Fibroblast of pulmonary artery (primary cell): ENCODE results near the gene DSE.

Experiments used
- DNase-seq: peaks from one replicate; pipeline ENCODE4 v3.0.0-alpha.2; 2010; ENCODE audit warnings: low read depth
- H3K4me3 ChIP-seq: replicated peaks from 2 replicates; pipeline ENCODE4 v1.5.1; 2011; ENCODE audit warnings: low read depth, mild to moderate bottlenecking, control low read depth, low read length, moderate library complexity
- TF ChIP-seq, protein P1 (sequence below): IDR thresholded peaks from 2 replicates; pipeline ENCODE4 v1.5.1; 2011; ENCODE audit warnings: mild to moderate bottlenecking, control low read depth, low read length, inconsistent platforms; ENCODE audit errors: missing control alignments

DSE gene

DNA sequence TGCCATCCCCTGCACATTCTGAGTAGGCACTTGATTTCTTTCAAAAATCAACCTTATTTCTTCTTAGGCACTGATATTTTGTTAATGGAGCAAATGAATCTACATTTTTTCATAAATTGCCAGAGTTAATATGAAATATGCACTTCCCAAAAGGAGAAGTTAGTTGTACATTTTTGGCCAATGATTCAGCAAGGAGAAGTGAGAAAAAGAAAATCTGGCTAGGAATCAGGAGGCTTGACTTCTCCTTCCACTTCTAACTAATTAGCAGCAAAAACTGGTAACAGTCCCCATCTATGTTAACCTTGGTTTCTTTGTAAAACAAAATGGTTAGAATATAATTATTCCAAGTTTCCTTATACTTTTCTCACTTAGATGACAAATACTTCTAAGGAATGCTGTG, 7.0 kb upstream of the DSE start:
- no peak overlapping the region for H3K4me3 ChIP-seq
- TF ChIP-seq, protein P1, sequence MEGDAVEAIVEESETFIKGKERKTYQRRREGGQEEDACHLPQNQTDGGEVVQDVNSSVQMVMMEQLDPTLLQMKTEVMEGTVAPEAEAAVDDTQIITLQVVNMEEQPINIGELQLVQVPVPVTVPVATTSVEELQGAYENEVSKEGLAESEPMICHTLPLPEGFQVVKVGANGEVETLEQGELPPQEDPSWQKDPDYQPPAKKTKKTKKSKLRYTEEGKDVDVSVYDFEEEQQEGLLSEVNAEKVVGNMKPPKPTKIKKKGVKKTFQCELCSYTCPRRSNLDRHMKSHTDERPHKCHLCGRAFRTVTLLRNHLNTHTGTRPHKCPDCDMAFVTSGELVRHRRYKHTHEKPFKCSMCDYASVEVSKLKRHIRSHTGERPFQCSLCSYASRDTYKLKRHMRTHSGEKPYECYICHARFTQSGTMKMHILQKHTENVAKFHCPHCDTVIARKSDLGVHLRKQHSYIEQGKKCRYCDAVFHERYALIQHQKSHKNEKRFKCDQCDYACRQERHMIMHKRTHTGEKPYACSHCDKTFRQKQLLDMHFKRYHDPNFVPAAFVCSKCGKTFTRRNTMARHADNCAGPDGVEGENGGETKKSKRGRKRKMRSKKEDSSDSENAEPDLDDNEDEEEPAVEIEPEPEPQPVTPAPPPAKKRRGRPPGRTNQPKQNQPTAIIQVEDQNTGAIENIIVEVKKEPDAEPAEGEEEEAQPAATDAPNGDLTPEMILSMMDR = no peak
- DNase-seq = peak; percentile 56

DNA sequence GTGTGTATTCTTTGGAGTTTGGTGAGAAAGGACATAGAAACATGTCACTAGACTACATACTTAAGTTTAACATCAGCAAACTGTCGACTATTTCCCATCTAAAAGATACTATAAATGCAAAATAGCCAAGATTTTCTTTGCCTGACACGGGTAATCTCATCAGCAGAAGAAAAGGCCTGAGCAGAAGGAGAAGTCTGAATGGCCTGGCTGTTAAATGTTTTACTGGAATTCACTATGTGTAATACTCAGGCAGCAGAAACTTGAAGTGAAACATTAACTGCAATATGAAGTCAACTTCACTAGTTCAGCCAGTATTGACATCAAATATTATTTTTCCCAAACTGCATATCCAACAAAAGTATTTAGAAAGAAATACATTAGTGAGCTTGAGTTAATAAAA, 6.4 kb upstream of the DSE start:
- TF ChIP-seq, protein P1 = no peak
- no peak overlapping the region for H3K4me3 ChIP-seq
- no peak for DNase-seq

DNA sequence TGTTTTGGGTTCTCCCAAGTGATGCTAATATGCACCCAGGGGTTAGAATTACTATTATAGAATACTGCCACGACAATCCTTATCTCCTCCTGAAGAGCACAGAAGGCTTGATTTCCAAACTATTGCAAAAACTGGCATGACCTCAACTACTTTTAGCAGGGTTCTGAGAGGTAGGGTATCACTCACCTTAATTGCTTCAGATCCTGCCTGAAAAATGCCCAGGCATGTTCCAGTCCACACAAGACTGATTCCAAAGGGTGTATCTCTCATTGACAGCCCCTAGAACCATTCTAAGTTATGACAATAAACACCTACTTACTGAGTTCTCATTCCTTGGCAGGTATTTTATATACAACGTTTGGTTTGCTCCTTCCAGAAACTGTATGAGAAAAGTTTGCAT, 5.0 kb upstream of the DSE start:
- no peak overlapping the region for H3K4me3 ChIP-seq
- DNase-seq = no peak
- TF ChIP-seq, protein P1 = no peak

DNA sequence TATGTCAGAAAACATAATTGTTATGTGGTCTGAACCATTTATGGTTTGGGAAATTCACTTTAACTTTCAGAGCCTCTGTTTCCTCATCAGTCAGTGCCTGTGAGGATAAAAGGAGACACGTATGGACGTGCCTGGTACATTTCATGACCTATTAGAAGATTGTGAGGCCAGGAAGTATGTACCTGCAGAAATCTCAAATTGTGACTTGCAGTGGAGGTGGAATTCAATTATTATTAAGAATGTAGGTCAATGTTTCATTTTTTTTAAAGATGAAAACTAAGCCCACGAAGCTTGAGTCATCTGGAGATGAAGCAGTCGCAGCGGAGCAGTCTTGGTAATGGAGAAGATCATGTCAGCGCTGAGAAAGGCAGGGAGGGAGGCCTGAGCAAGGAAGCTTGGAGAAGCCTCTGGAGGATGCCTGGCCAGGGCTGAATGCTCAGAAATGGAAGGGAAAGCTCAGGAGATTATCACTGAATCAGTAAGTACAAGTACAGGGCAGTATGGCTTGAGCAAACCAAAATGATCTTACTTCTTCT, 3.9 kb upstream of the DSE start:
- TF ChIP-seq, protein P1 = no peak
- no peak for DNase-seq

DNA sequence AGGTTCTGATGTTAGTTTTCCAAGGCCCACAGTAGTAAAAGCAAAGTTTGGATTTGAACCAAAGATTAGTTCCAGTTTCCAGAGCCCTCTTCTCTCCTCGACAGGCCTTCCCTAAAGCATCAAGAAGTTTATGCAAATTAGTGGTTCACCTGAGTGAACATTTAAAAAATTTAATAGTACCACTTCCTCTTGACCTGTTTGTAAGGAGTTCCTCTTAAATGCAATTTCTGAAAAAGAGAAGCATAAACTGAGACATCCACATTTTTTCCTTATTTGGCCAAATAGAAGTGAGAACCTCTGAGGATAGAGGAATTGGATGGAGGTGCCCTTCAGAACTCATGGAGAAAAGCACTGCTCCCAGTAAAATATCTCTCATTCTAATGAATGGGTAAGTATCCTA, 1.2 kb upstream of the DSE start:
- TF ChIP-seq, protein P1 = no peak
- DNase-seq = no peak
- peak overlapping the region; percentile 82 for H3K4me3 ChIP-seq

More for the DNA sequence above, 3.9 kb upstream of the DSE start:
- no peak overlapping the region for H3K4me3 ChIP-seq

DNA sequence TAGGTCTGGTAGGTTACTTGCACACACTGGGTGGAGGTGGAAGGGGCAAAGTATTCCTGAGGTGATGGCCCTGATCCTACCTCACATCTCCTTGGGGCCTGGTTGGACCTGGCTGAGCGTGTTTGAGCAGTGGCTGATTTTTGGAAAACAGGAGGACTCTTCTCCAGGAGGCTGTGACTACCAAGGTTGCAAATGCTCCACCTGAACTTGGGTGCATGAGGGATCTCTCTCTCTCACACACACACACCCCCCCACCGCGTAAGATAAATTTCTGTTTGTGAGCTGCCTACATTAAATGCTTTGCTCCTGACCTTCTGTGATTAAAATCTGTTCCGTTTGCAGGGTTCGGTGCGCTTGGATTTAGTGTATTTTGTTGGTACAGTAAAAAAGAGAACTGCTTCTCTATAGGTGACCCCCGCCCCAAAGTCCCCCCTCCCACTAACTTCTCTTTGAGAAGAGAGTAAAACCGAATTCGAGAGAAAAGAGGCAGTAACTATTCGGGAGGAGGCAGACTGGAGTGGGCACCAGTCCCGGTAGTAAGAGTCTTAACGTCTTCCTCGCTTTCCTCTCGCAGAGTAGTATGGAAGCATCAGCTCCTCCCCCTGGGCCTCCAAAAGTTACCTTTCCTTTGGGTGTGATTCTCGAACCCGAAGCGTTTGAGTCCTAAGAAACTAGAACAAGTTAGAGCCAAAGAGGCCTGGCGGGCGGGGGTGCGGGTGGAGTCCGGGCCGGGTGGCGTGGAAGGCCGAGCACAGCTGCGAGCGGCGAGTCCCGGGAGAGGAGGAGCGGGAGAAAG, 585 bp upstream of the DSE start:
- no peak for DNase-seq
- H3K4me3 ChIP-seq = peak overlapping the region; percentile 82
- TF ChIP-seq, protein P1 = no peak
